HepG2 (cell line): ENCODE results near the gene MST1R. TPM values are rescaled to one million over a fixed set of nuclear protein-coding genes. Genes with fewer than 3 reads are reported as not detected.

Experiments
- ATAC-seq: fragments of 200-7000 bp; cut with Tn5 transposase; 3 replicates; pipeline ENCODE4 v1.9.1; 2020; ENCODE audit warnings: mild to moderate bottlenecking, moderate library complexity
- BruUV-seq: library from RNA; stranded (reverse); fragments of 400-500 nt; replicated peaks from 2 replicates; lab custom pipeline; 2021; lab: Mats Ljungman, UMichigan
- CTCF ChIA-PET: fragments of 300-600 bp; formaldehyde crosslinking; extraction: SDS; loops from one replicate; lab custom pipeline; 2021; ENCODE audit warnings: low total read pairs, inconsistent platforms, low intra/inter-chr PET ratio; lab: Yijun Ruan, JAX
- POLR2A ChIA-PET: fragments of 350-600 bp; sonication (Branson Sonifier 250); formaldehyde crosslinking; loops from one replicate; lab custom pipeline; 2020; ENCODE audit warnings: antibody characterized with exemption, inconsistent platforms; lab: Yijun Ruan, JAX
- DNase-seq: peaks from one replicate; pipeline ENCODE4 v3.0.0-alpha.2; 2015; ENCODE audit warnings: low spot score
- FAIRE-seq: peaks from 3 replicates; lab custom pipeline; 2011; peaks lifted over from hg19 to GRCh38; lab: Jason Lieb, UNC
- H2AFZ ChIP-seq: one replicate; pipeline ENCODE4 v1.6.1; 2011; ENCODE audit warnings: low read length, inconsistent platforms
- H3K27ac ChIP-seq: fragments of 300-600 bp; 3 replicates; pipeline ENCODE4 v1.8.0; 2011; ENCODE audit warnings: mixed run types, mild to moderate bottlenecking, mixed read lengths, low read length, inconsistent platforms; ENCODE audit not compliant: insufficient read depth; ENCODE audit errors: extremely low read length
- H3K27me3 ChIP-seq, 2 experiments: fragments of 200-600 bp in 1 of 2; 2 replicates in 1 of 2; 3 replicates in 1 of 2; pipeline versions ENCODE4 v1.6.0 to v1.8.0; 2011; ENCODE audit warnings: low read length in 2 of 2, mild to moderate bottlenecking in 2 of 2, moderate library complexity in 2 of 2, inconsistent platforms in 1 of 2; ENCODE audit not compliant: insufficient read depth in 2 of 2, control insufficient read depth in 1 of 2
- H3K36me3 ChIP-seq, 2 experiments: fragments of 200-600 bp in 1 of 2; replicated peaks in 1 of 2; 2 replicates in 1 of 2; 3 replicates in 1 of 2; pipeline versions ENCODE4 v1.5.1 to v1.8.0; 2011; ENCODE audit warnings: low read length in 2 of 2, inconsistent platforms in 1 of 2; ENCODE audit not compliant: insufficient read depth in 2 of 2, control insufficient read depth in 1 of 2
- H3K4me1 ChIP-seq: 2 replicates; pipeline ENCODE4 v1.5.1; 2012; ENCODE audit warnings: low read length, inconsistent platforms; ENCODE audit not compliant: insufficient read depth
- H3K4me2 ChIP-seq: 2 replicates; pipeline ENCODE4 v1.6.0; 2011; ENCODE audit warnings: low read depth, low read length, inconsistent platforms
- H3K4me3 ChIP-seq, 3 experiments: fragments of 200-600 bp in 1 of 3; sonication (generic), shearing (Covaris generic) in 1 of 3; replicated peaks in 1 of 3; 2 replicates each; pipeline ENCODE4 v1.5.1; 2011 to 2016; ENCODE audit warnings: low read length in 3 of 3, inconsistent platforms in 2 of 3, low read depth in 2 of 3, mild to moderate bottlenecking in 2 of 3, control low read depth in 1 of 3, mixed read lengths in 1 of 3; ENCODE audit not compliant: insufficient read depth in 1 of 3
- H3K79me2 ChIP-seq: one replicate; pipeline ENCODE4 v1.6.1; 2011; ENCODE audit warnings: low read length, inconsistent platforms; ENCODE audit not compliant: insufficient read depth
- H3K9ac ChIP-seq: 2 replicates; pipeline ENCODE4 v1.6.0; 2011; ENCODE audit warnings: mild to moderate bottlenecking, low read depth, low read length, inconsistent platforms; ENCODE audit not compliant: insufficient read depth
- H3K9me3 ChIP-seq: 2 replicates; pipeline ENCODE4 v1.5.1; 2012; ENCODE audit warnings: mild to moderate bottlenecking, low read length
- H4K20me1 ChIP-seq: 2 replicates; pipeline ENCODE4 v1.6.0; 2011; ENCODE audit warnings: inconsistent platforms, mild to moderate bottlenecking, low read length, moderate library complexity; ENCODE audit not compliant: insufficient read depth
- HDAC2 ChIP-seq: sonication (generic); formaldehyde crosslinking; IDR thresholded peaks from 2 replicates; pipeline ENCODE4 v1.4.0; 2020; ENCODE audit warnings: missing genetic modification reagents
- PTBP1 ChIP-seq: fragments of 200-400 bp; formaldehyde crosslinking; IDR thresholded peaks from 2 replicates; pipeline ENCODE4 v1.6.1; 2018; ENCODE audit warnings: low read length, low read depth; ENCODE audit not compliant: poor library complexity, severe bottlenecking
- RXRA ChIP-seq: sonication (generic); formaldehyde crosslinking; IDR thresholded peaks from 2 replicates; pipeline ENCODE4 v1.5.1; 2020; ENCODE audit warnings: missing genetic modification reagents
- USF2 ChIP-seq, 2 experiments: sonication (generic) in 1 of 2; formaldehyde crosslinking in 1 of 2; IDR thresholded peaks; 2 replicates each; pipeline versions ENCODE4 v1.5.1 to v1.6.1; 2011 to 2020; ENCODE audit warnings: borderline replicate concordance in 1 of 2, low read depth in 1 of 2, low read length in 1 of 2, mild to moderate bottlenecking in 1 of 2, missing genetic modification reagents in 1 of 2, moderate library complexity in 1 of 2
- ZBTB20 ChIP-seq: sonication (generic); formaldehyde crosslinking; IDR thresholded peaks from 2 replicates; pipeline ENCODE4 v1.8.1; 2023; ENCODE audit warnings: missing genetic modification reagents, low read depth, mild to moderate bottlenecking, borderline replicate concordance
- ZFP36L1 ChIP-seq: sonication (generic); formaldehyde crosslinking; IDR thresholded peaks from 2 replicates; pipeline ENCODE4 v1.8.0; 2022; ENCODE audit warnings: mild to moderate bottlenecking, missing genetic modification reagents, moderate library complexity
- ZHX2 ChIP-seq, 2 experiments: sonication (generic) in 1 of 2; formaldehyde crosslinking in 1 of 2; IDR thresholded peaks; 2 replicates each; pipeline versions ENCODE4 v1.6.1 to v1.9.0; 2014 to 2022; ENCODE audit warnings: antibody characterized with exemption in 1 of 2, borderline replicate concordance in 1 of 2, inconsistent platforms in 1 of 2, low read depth in 1 of 2, missing genetic modification reagents in 1 of 2
- ZNF251 ChIP-seq: sonication (generic); formaldehyde crosslinking; IDR thresholded peaks from 2 replicates; pipeline ENCODE4 v1.9.0; 2021; ENCODE audit warnings: mild to moderate bottlenecking, missing genetic modification reagents
- ZNF317 ChIP-seq: sonication (generic); formaldehyde crosslinking; IDR thresholded peaks from 2 replicates; pipeline ENCODE4 v1.5.0; 2020; ENCODE audit warnings: mild to moderate bottlenecking, missing genetic modification reagents
- ZNF441 ChIP-seq: sonication (generic); formaldehyde crosslinking; IDR thresholded peaks from 2 replicates; pipeline ENCODE4 v1.7.0; 2021; ENCODE audit warnings: missing genetic modification reagents, borderline replicate concordance
- ZNF749 ChIP-seq: sonication (generic); formaldehyde crosslinking; IDR thresholded peaks from 2 replicates; pipeline ENCODE4 v1.8.0; 2022; ENCODE audit warnings: mild to moderate bottlenecking, missing genetic modification reagents, moderate library complexity, borderline replicate concordance
- WGBS: methylation state at CpG from one replicate; pipeline ENCODE4 v1.1.6; 2017; ENCODE audit warnings: low lambda C conversion rate; 5-methylcytosine and 5-hydroxymethylcytosine counted together
- in situ Hi-C: cut with HindIII; loops from 2 replicates; pipeline ENCODE4 v1.10.0; 2017; ENCODE audit warnings: low pct_unique_long_range_greater_than_20kb; ENCODE audit not compliant: extremely low pct_ligation_motif_present
- intact Hi-C: fragments of 100-400 bp; cut with micrococcal nuclease; formaldehyde crosslinking; loops from one replicate; pipeline ENCODE4 v1.10.0; 2022; ENCODE audit not compliant: unreplicated experiment
- polyA plus RNA-seq, 8 experiments: library from polyadenylated mRNA; depleted of rRNA in 3 of 8; stranded (reverse) in 7 of 8; unstranded in 1 of 8; fragments of >200 nt; fragmentation: Illumina TruSeq in 4 of 8; extraction: Trizol in 4 of 8; gene quantifications; 2 replicates each; pipeline versions ENCODE4 v1.2.1 to v1.2.3, GENCODE V29; 2011 to 2016; ENCODE audit warnings: low read depth in 4 of 8, missing spikeins in 1 of 8, mixed read lengths in 1 of 8; ENCODE audit not compliant: insufficient read depth in 1 of 8
- total RNA-seq, 5 experiments: library from RNA; depleted of rRNA; stranded (reverse); fragments of >200 nt; fragmentation: Illumina TruSeq; extraction: Trizol; gene quantifications; 2 replicates each; pipeline ENCODE4 v1.2.3, GENCODE V29; 2016; ENCODE audit warnings: low read depth in 1 of 5

MST1R gene
- total and polyA plus RNA-seq, 2 of the 13 experiments (the other 11 are each of a cell fraction or from before 2014, with no cell fraction given) = 0.11 to 0.77 TPM

- ChIA-PET POLR2A (no interaction called here), CTCF (no interaction called here)
- intact Hi-C loops = no loop called here
- Histone ChIP-seq H4K20me1 (no peaks in the 10 kb centered on the region), H3K9me3 (no peaks in the 10 kb centered on the region), H3K4me3 (no peak overlapping the region), H3K27me3 (peaks cover 5 to 34% of the 10 kb centered on the region in 2 experiments), H3K79me2 (peaks cover 12% of the 10 kb centered on the region), H3K4me2 (no peak overlapping the region), H3K36me3 (no peaks in the 10 kb centered on the region), H3K4me1 (peaks cover 34% of the 10 kb centered on the region), H3K27ac (no peak overlapping the region), H3K9ac (no peak overlapping the region), H2AFZ (no peak overlapping the region)
- WGBS = 50% methylated on average over 1 of the region's 12 CpGs
- DNase-seq (no peak), ATAC-seq (no peak), FAIRE-seq (no peak)
- BruUV-seq = no TSS peak
- in situ Hi-C loops = no loop called here
- TF ChIP-seq ZHX2 (IDR thresholded peaks at IDR 0.05; ENCODE audit: low read depth) = no peak
- TF ChIP-seq ZHX2 (CRISPR knock-in tag; IDR thresholded peaks at IDR 0.05; ENCODE audit: borderline replicate concordance) = no peak
- no peak for TF ChIP-seq ZNF749 (CRISPR knock-in tag)
- no peak for TF ChIP-seq HDAC2 (CRISPR knock-in tag)
- no peak for TF ChIP-seq ZNF317 (CRISPR knock-in tag)
- no peak for TF ChIP-seq PTBP1
- TF ChIP-seq ZFP36L1 (CRISPR knock-in tag) = no peak
- TF ChIP-seq ZBTB20 = no peak
- no peak for TF ChIP-seq RXRA (CRISPR knock-in tag)
- TF ChIP-seq ZNF441 (CRISPR knock-in tag) = no peak
- no peak for TF ChIP-seq ZNF251
- TF ChIP-seq USF2 (IDR thresholded peaks at IDR 0.05; ENCODE audit: low read depth, low read length) = no peak
- TF ChIP-seq USF2 (CRISPR knock-in tag; IDR thresholded peaks at IDR 0.05; ENCODE audit: borderline replicate concordance) = no peak
These were observed 43.9 kb downstream of the MST1R start for GRCh38 chr3:49859576-49860305.
